Neural crest cell (in vitro differentiated cells): ENCODE data around the gene PCNX3. TPM values are rescaled to one million over a fixed set of nuclear protein-coding genes. Genes with fewer than 3 reads are reported as not detected.

Experiments used
- DNase-seq: peaks from one replicate; pipeline ENCODE4 v3.0.0; 2021; ENCODE audit warnings: low read depth, mixed read lengths, low spot score
- H3K27ac Mint-ChIP-seq: one replicate; pipeline ENCODE4 v1.8.0; 2021; ENCODE audit warnings: mild to moderate bottlenecking, mixed read lengths; ENCODE audit not compliant: unreplicated experiment
- H3K27me3 Mint-ChIP-seq: 2 replicates; pipeline ENCODE4 v1.8.0; 2021; ENCODE audit warnings: low read depth, mild to moderate bottlenecking, mixed read lengths
- H3K36me3 Mint-ChIP-seq: 2 replicates; pipeline ENCODE4 v1.8.0; 2021; ENCODE audit warnings: low read depth, mild to moderate bottlenecking, mixed read lengths
- H3K4me1 Mint-ChIP-seq: 2 replicates; pipeline ENCODE4 v1.8.0; 2021; ENCODE audit warnings: mixed read lengths
- H3K4me3 Mint-ChIP-seq: one replicate; pipeline ENCODE4 v1.8.0; 2021; ENCODE audit warnings: mild to moderate bottlenecking, mixed read lengths
- H3K9me3 Mint-ChIP-seq: 2 replicates; pipeline ENCODE4 v1.8.0; 2021; ENCODE audit warnings: mixed read lengths
- total RNA-seq: library from RNA; stranded (reverse); gene quantifications from 2 replicates; pipeline ENCODE4 v1.2.1, GENCODE V29; 2021
- TF ChIP-seq, protein P1 (sequence below): fragments of 200-600 bp; sonication (generic); conservative IDR thresholded peaks from 2 replicates; pipeline ENCODE4 v1.5.0; 2021; ENCODE audit warnings: antibody characterized with exemption, mild to moderate bottlenecking

The PCNX3 gene
- total RNA-seq, 1 donor from 2014 or later: 58.2 TPM

DNA sequence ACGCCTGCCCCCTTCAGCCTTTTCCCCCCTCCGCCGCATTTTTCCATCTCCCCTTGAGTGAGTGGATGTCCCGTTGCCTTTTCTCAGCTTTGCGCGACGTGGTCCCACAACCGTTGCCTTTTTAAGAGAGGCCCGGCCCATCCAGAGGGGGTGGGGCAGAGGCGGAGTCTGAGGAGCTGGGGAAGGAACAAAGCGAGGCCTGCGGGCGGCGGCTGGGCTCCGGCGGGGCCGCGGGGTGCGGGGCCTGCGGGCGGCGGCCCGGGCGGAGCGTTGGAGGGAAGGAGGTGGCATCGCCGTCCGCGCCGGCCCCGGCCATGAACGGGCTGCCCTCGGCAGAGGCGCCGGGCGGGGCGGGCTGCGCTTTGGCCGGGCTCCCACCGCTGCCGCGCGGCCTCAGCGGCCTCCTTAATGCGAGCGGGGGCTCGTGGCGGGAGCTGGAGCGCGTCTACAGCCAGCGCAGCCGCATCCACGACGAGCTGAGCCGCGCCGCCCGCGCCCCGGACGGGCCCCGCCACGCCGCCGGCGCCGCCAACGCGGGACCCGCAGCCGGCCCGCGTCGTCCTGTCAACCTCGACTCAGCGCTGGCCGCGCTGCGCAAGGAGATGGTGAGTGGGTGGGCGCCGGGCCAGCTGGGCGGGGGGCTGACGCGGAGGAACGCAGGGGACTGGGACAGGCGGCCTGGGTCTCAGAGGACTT is 43.1 kb upstream of the PCNX3 start, which contains the start of gene FAM89B:
Gene FAM89B, plus strand, starts transcription at position 183 of the 696 bp plus-strand sequence. Its CDS starts 132 bp downstream, at position 315.
- TF ChIP-seq, protein P1, sequence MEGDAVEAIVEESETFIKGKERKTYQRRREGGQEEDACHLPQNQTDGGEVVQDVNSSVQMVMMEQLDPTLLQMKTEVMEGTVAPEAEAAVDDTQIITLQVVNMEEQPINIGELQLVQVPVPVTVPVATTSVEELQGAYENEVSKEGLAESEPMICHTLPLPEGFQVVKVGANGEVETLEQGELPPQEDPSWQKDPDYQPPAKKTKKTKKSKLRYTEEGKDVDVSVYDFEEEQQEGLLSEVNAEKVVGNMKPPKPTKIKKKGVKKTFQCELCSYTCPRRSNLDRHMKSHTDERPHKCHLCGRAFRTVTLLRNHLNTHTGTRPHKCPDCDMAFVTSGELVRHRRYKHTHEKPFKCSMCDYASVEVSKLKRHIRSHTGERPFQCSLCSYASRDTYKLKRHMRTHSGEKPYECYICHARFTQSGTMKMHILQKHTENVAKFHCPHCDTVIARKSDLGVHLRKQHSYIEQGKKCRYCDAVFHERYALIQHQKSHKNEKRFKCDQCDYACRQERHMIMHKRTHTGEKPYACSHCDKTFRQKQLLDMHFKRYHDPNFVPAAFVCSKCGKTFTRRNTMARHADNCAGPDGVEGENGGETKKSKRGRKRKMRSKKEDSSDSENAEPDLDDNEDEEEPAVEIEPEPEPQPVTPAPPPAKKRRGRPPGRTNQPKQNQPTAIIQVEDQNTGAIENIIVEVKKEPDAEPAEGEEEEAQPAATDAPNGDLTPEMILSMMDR: no peak

DNA sequence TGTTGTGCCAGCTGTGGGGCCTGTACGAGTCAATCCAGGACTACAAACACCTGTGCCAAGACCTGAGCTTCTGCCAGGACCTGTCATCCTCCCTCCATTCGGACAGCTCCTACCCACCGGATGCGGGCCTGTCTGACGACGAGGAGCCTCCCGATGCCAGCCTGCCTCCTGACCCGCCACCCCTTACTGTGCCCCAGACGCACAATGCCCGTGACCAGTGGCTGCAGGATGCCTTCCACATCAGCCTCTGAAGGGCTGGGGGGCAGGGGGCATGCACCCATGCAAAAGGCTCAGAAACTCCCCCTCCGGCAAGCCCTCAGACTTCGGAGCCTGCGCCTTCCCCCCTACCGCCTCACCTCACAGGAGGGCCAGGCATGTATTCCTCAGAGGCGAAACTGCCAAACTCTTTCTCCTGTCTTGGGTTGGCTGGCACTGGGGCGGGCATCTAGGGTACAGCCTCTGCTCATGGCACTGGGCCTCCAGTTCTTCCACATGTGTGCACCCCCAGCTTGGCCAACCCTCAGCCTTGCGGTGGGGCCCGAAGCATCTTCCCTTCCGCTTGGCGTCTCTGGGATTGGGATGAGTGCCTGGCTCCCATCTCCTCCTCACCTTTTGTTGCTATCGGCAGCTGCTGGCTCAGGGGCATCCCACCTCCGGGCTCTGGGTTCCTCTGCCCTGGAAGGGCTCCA is 42.0 kb upstream of the PCNX3 start:
- Mint-ChIP-seq H3K27me3 (peaks cover 31% of the 10 kb centered on the region), H3K27ac (peak overlapping the region; percentile 91), H3K4me1 (peaks cover 74% of the 10 kb centered on the region), H3K4me3 (peak overlapping the region; percentile 96), H3K36me3 (peaks cover 7% of the 10 kb centered on the region), H3K9me3 (no peaks in the 10 kb centered on the region)
- no peak for DNase-seq
- TF ChIP-seq, protein P1: no peak

More for the DNA sequence above, 43.1 kb upstream of the PCNX3 start, which contains the start of gene FAM89B:
- Mint-ChIP-seq H3K4me1 (peaks cover 71% of the 10 kb centered on the region), H3K36me3 (peaks cover 7% of the 10 kb centered on the region), H3K27ac (peak within 1 kb of the TSS; percentile 85), H3K9me3 (no peaks in the 10 kb centered on the region), H3K27me3 (peaks cover 21% of the 10 kb centered on the region), H3K4me3 (peak within 1 kb of the TSS; percentile 96)
- peak; percentile 79 for DNase-seq

DNA sequence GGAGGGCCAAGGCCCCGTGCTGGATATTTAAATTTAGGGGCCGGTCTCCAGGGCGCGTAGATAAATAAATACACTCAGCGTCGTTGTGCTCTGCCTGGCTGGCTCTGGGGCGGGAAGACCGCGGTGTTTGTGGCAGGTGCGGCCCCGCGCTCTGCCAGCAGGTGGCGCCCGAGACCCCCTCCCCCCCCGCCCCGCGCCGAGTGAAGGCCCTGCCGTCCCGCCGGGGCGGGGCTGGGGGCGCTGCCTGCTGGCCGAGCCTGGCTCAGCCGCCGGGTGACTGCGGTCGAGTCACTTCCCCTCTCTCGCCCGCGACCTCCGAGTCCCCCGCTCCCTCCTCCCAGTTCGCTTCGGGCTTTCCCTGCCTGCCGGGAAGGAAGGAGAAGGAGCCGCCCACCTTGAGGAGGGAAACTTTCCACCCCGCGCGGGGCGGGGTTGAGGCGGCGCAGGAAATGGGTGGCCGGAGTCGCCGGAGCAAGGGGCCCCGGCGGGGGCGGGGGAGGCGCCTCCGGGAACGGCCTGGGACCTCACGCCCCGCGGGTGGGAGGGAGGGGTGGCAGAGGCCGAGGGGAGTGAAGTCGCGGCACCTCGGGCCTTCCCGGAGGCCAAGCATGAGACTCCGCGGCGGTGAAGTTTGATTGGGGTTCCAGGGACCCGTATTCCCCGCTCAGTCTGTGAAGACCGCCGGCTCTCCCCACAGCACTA is 41.3 kb upstream of the PCNX3 start:
- peak overlapping the region; percentile 91 for H3K27ac Mint-ChIP-seq
- H3K36me3 Mint-ChIP-seq: peaks cover 7% of the 10 kb centered on the region
- TF ChIP-seq, protein P1: peak; percentile 96
- H3K27me3 Mint-ChIP-seq: peaks cover 32% of the 10 kb centered on the region
- peak; percentile 79 for DNase-seq
- H3K4me1 Mint-ChIP-seq: peaks cover 69% of the 10 kb centered on the region
- H3K4me3 Mint-ChIP-seq: peak overlapping the region; percentile 96
- H3K9me3 Mint-ChIP-seq: no peaks in the 10 kb centered on the region

DNA sequence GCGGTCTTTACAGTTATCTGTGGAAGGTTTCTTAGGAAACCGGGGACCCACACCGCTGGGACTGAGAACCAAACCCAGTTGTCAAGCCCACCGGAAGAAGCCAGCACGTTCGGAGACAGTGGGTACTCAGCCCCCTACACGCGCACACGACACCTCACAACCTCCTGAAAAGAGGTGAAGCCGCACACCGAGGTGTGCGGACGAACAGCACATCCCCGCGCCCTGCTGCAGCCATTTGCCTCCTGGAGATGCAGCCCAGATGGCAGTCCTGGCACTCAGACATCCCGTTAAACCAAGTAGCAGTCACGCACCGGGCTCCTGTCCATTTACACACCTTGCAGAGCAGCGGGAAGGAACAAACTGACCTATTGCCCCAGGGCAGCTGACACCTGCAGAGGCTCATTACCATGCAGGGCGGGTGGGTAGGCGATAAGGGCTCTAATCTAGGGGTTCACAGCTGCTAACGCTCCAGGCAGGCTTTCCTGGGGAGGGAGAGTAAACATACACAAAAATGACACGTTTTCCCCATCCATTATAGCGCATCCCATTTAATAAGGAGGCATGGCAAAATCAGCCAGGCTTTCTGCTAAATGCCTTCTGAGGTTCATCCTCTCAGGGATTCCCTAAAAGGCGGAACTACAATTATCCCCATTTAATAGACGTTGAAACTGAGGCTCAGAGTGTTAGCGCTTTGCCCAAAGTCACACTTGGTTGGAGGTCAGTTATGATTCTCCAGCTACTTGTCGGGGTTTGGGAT is 40.6 kb upstream of the PCNX3 start:
- H3K4me3 Mint-ChIP-seq: peak overlapping the region; percentile 89
- TF ChIP-seq, protein P1: no peak
- no peak overlapping the region for H3K27ac Mint-ChIP-seq
- peaks cover 31% of the 10 kb centered on the region for H3K27me3 Mint-ChIP-seq
- H3K4me1 Mint-ChIP-seq: peaks cover 62% of the 10 kb centered on the region
- no peaks in the 10 kb centered on the region for H3K9me3 Mint-ChIP-seq
- no peak for DNase-seq
- peaks cover 7% of the 10 kb centered on the region for H3K36me3 Mint-ChIP-seq
